ENCODE measurements around the gene TBXA2R.
"Not testable (repeated sequence)": the region's sequence is repeated elsewhere in the genome, so short reads cannot be mapped to it uniquely, and the experiment has no call there.

TBXA2R gene

GRCh38 chr19:3606690-3607289, at the start of gene TBXA2R:
Gene TBXA2R (minus strand): TSS chr19:3606875. CDS start chr19:3600634, 6,241 bp downstream.
- DNase-seq (ENCODE audit: low read depth in 2 of 2), result peak; percentile 34 to 38

GRCh38 chr19:3656073-3656746, 49.5 kb upstream of the TBXA2R start:
- no peak for DNase-seq (ENCODE audit: low read depth in 2 of 2)

- DNase-seq (ENCODE audit: low read depth in 2 of 2), result peak; percentile 93 to 94
These were observed 48.9 kb upstream of the TBXA2R start for GRCh38 chr19:3655402-3656072.

GRCh38 chr19:3653865-3654513, 47.3 kb upstream of the TBXA2R start:
- DNase-seq (ENCODE audit: low read depth in 2 of 2), result no peak

GRCh38 chr19:3653081-3653795, 46.6 kb upstream of the TBXA2R start:
- no peak for DNase-seq (ENCODE audit: low read depth in 2 of 2)

- DNase-seq (ENCODE audit: low read depth in 2 of 2), result no peak
These were observed 45.7 kb upstream of the TBXA2R start for GRCh38 chr19:3652422-3652821.

GRCh38 chr19:3651684-3652083, 45.0 kb upstream of the TBXA2R start:
- DNase-seq (ENCODE audit: low read depth in 2 of 2), result no peak

- DNase-seq (ENCODE audit: low read depth in 2 of 2), result no peak
These were observed 43.2 kb upstream of the TBXA2R start for GRCh38 chr19:3649888-3650287.

- DNase-seq (ENCODE audit: low read depth in 2 of 2), result no peak
These were observed 41.6 kb upstream of the TBXA2R start for GRCh38 chr19:3648037-3648905.

GRCh38 chr19:3647102-3647501, 40.4 kb upstream of the TBXA2R start:
- DNase-seq (ENCODE audit: low read depth in 2 of 2), result not testable (repeated sequence)

GRCh38 chr19:3646336-3647092, 39.8 kb upstream of the TBXA2R start:
- no peak for DNase-seq (ENCODE audit: low read depth in 2 of 2)

GRCh38 chr19:3645726-3646125, 39.1 kb upstream of the TBXA2R start:
- no peak for DNase-seq (ENCODE audit: low read depth in 2 of 2)

- DNase-seq (ENCODE audit: low read depth in 2 of 2), result no peak
These were observed 38.4 kb upstream of the TBXA2R start for GRCh38 chr19:3645067-3645396.

- DNase-seq (ENCODE audit: low read depth in 2 of 2), result no peak
These were observed 37.8 kb upstream of the TBXA2R start for GRCh38 chr19:3644351-3645066.

- no peak for DNase-seq (ENCODE audit: low read depth in 2 of 2)
These were observed 37.1 kb upstream of the TBXA2R start for GRCh38 chr19:3643674-3644313.

GRCh38 chr19:3642987-3643673, 36.5 kb upstream of the TBXA2R start:
- no peak for DNase-seq (ENCODE audit: low read depth in 2 of 2)

- DNase-seq (ENCODE audit: low read depth in 2 of 2), result no peak
These were observed 35.6 kb upstream of the TBXA2R start for GRCh38 chr19:3642296-3642695.

- no peak for DNase-seq (ENCODE audit: low read depth in 2 of 2)
These were observed 35.0 kb upstream of the TBXA2R start for GRCh38 chr19:3641515-3642269.
